ENCODE data around the gene CLDN24. TPM values are rescaled to one million over a fixed set of nuclear protein-coding genes. Genes with fewer than 3 reads are reported as not detected.

The CLDN24 gene
- total RNA-seq, 1 donor from 2014 or later: not detected

DNA sequence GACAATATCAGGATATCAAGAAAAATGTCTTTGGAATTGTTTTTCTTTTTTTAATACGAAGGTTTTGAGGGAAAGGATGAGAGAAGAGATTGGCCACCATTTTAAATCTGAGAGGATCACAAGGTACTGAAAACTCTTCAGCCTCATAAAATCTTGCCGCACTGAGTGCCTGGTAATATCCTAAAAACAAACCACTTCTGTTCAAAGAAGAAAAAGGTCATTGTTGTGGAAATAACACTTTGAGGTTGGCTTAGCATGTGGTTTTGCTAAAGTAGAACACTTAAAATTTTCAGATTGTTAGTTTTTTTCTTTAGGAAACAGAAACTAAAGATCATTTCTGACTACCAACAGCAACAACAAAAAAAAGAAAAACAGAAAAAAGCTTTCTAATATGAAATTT is 1.1 kb downstream of the CLDN24 start:
- Mint-ChIP-seq H3K9me3 (no peaks in the 10 kb centered on the region), H3K4me1 (ENCODE audit: unreplicated experiment) (peaks cover 13% of the 10 kb centered on the region), H3K36me3 (peaks cover 14% of the 10 kb centered on the region), H3K27ac (peak overlapping the region; percentile 24), H3K27me3 (peaks cover 7% of the 10 kb centered on the region), H3K4me3 (no peak overlapping the region)
- TF ChIP-seq, protein P1, sequence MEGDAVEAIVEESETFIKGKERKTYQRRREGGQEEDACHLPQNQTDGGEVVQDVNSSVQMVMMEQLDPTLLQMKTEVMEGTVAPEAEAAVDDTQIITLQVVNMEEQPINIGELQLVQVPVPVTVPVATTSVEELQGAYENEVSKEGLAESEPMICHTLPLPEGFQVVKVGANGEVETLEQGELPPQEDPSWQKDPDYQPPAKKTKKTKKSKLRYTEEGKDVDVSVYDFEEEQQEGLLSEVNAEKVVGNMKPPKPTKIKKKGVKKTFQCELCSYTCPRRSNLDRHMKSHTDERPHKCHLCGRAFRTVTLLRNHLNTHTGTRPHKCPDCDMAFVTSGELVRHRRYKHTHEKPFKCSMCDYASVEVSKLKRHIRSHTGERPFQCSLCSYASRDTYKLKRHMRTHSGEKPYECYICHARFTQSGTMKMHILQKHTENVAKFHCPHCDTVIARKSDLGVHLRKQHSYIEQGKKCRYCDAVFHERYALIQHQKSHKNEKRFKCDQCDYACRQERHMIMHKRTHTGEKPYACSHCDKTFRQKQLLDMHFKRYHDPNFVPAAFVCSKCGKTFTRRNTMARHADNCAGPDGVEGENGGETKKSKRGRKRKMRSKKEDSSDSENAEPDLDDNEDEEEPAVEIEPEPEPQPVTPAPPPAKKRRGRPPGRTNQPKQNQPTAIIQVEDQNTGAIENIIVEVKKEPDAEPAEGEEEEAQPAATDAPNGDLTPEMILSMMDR (conservative IDR thresholded peaks at IDR 0.05): no peak
- no peak for DNase-seq (ENCODE audit: extremely low spot score, unreplicated experiment)

DNA sequence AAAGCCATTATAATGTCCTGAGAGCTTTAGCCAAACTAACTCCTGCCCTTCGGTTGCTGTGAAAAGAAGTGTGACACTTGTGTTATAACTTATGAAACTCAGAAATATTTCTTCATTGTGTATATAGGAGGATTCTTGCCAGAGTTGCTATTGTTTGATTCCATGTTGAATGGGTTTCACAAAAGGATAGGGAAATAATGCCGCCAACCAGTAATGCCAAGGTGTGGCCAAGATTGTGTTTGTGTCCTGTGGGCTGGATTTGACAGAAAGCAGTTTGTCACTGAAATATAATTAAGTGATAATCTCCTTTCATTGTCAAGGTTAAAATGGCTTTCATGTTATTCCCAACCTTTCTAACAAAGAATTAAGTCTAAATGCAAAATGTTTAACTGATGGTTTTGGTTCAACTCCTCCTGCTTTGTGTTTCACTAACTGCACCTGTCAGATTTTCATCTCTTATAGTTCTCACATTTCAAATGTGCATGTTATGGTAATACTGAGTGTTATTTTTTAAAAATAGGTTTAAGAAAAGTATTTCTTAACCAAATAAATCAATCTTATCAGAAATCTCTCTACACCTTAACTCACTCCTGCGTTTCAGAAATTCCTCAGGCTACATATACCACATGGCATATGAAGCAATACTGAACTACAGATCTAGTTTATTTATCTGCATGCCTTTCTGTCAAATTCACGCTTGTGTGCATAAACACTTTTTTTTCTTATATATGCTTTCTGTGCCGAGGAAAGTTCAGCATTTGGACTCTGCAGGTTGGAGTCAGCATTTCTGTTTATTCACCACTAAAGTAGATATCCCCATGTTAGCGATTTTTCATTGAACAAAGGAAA is 1.8 kb downstream of the CLDN24 start, which contains the start of gene CLDN22:
Gene CLDN22 (minus strand): TSS at position 66 of the 849 bp plus-strand sequence. CDS start 58 bp downstream, at position 8.
- peak within 1 kb of the TSS; percentile 24 for H3K27ac Mint-ChIP-seq
- H3K4me1 Mint-ChIP-seq (ENCODE audit: unreplicated experiment): peaks cover 13% of the 10 kb centered on the region
- no peak for DNase-seq (ENCODE audit: extremely low spot score, unreplicated experiment)
- H3K4me3 Mint-ChIP-seq: no peak within 1 kb of the TSS
- no peaks in the 10 kb centered on the region for H3K9me3 Mint-ChIP-seq
- H3K27me3 Mint-ChIP-seq: peaks cover 7% of the 10 kb centered on the region
- TF ChIP-seq, protein P1 (conservative IDR thresholded peaks at IDR 0.05): no peak
- H3K36me3 Mint-ChIP-seq: peaks cover 14% of the 10 kb centered on the region

DNA sequence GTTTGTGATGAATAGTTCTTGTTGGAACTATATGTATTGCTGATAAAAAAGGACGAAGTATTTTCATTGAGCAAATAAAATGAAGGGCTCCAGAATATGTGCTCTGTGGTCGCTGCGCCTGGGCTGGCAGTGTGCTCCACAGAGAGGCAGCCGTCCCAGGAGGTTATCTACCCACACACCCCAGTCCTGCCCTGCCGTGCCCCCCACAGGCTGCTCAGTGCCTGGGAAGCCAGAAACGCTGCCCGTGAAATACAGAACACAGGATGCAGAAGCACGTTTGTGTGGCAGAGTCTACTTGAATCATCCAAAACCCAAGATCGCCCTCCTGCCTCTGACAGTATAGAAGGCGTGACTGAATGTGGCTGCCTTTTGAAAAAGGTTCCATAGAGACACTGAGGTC is 3.6 kb downstream of the CLDN24 start:
- peaks cover 7% of the 10 kb centered on the region for H3K27me3 Mint-ChIP-seq
- peaks cover 13% of the 10 kb centered on the region for H3K4me1 Mint-ChIP-seq (ENCODE audit: unreplicated experiment)
- no peaks in the 10 kb centered on the region for H3K9me3 Mint-ChIP-seq
- no peak overlapping the region for H3K4me3 Mint-ChIP-seq
- no peak overlapping the region for H3K27ac Mint-ChIP-seq
- TF ChIP-seq, protein P1 (conservative IDR thresholded peaks at IDR 0.05): no peak
- H3K36me3 Mint-ChIP-seq: peaks cover 24% of the 10 kb centered on the region
- no peak for DNase-seq (ENCODE audit: extremely low spot score, unreplicated experiment)

DNA sequence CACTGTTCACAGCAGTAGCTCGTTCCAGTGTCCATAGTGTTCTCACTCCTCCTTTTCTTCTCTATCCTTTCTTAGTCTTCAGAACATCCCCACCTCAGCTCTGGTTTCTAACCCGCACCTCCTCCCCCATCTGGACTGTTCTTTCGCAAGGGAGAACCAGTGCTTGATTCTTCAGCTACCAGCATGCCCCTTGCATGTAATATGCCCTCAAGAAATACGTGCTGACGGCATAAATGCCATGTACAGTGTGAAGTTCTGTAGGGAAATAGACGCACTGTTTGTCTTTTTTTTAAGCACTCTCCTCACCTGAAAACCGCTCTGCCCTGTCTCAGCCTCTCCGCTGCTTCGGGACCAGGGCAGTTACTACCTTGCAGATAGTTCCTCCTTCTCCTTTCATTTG is 7.4 kb downstream of the CLDN24 start:
- no peak for DNase-seq (ENCODE audit: extremely low spot score, unreplicated experiment)
- Mint-ChIP-seq H3K27ac (no peak overlapping the region), H3K9me3 (no peaks in the 10 kb centered on the region), H3K4me1 (ENCODE audit: unreplicated experiment) (no peaks in the 10 kb centered on the region), H3K36me3 (peaks cover 32% of the 10 kb centered on the region), H3K4me3 (no peak overlapping the region), H3K27me3 (peaks cover 3% of the 10 kb centered on the region)
- TF ChIP-seq, protein P1 (conservative IDR thresholded peaks at IDR 0.05): no peak

DNA sequence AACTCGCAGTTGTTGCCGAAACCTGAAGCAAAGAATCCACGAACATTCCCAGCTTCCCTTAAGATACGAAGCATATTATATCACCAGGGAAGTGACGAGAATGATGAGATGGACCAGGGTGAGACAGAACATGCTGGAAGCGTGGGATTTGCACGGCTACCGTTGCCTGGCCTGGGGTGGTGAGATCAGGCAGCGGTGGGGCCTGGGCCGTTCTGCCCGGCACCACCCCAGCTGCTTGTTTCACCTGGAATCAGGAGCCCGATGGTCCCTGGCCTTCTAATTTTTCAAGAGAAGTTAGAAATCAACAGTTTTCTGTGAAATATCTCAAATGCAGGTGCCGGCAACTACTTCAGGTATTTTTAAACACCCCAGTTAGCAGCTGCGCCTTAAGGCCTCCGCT is 7.9 kb downstream of the CLDN24 start:
- Mint-ChIP-seq H3K36me3 (peaks cover 35% of the 10 kb centered on the region), H3K4me3 (no peak overlapping the region), H3K9me3 (no peaks in the 10 kb centered on the region), H3K27ac (no peak overlapping the region), H3K27me3 (peaks cover 3% of the 10 kb centered on the region), H3K4me1 (ENCODE audit: unreplicated experiment) (no peaks in the 10 kb centered on the region)
- TF ChIP-seq, protein P1 (conservative IDR thresholded peaks at IDR 0.05): no peak
- DNase-seq (ENCODE audit: extremely low spot score, unreplicated experiment): no peak
